CMK (cell line): ENCODE measurements around the gene PPP1CC.
A peak's percentile ranks its signal among the peaks of the same experiment; 100 is the strongest.
"Not testable (repeated sequence)": the region's sequence is repeated elsewhere in the genome, so short reads cannot be mapped to it uniquely, and the experiment has no call there.

ENCODE experiments used
- DNase-seq: peaks from one replicate; pipeline ENCODE4 v3.0.0-alpha.2; 2010; ENCODE audit warnings: low read depth

The PPP1CC gene

GRCh38 chr12:110742718-110743570 lies at the start of gene PPP1CC:
Gene PPP1CC, minus strand, starts transcription at chr12:110742891. Its CDS starts 184 bp downstream, at chr12:110742707.
- DNase-seq: peak; percentile 92

- no peak for DNase-seq
These were observed 48.9 kb upstream of the PPP1CC start for GRCh38 chr12:110791589-110791988.

GRCh38 chr12:110790301-110790700 lies 47.6 kb upstream of the PPP1CC start:
- DNase-seq: no peak

- DNase-seq: no peak
These were observed 43.3 kb upstream of the PPP1CC start for GRCh38 chr12:110786012-110786411.

- no peak for DNase-seq
These were observed 42.5 kb upstream of the PPP1CC start for GRCh38 chr12:110785240-110785639.

- DNase-seq: no peak
These were observed 40.2 kb upstream of the PPP1CC start for GRCh38 chr12:110782922-110783321.

GRCh38 chr12:110782094-110782493 lies 39.4 kb upstream of the PPP1CC start:
- DNase-seq: no peak

- no peak for DNase-seq
These were observed 37.8 kb upstream of the PPP1CC start for GRCh38 chr12:110780448-110780847.

GRCh38 chr12:110778833-110779577 lies 36.3 kb upstream of the PPP1CC start:
- DNase-seq: no peak

GRCh38 chr12:110776410-110776809 lies 33.7 kb upstream of the PPP1CC start:
- no peak for DNase-seq

GRCh38 chr12:110775997-110776396 lies 33.3 kb upstream of the PPP1CC start:
- DNase-seq: no peak

GRCh38 chr12:110774824-110775223 lies 32.1 kb upstream of the PPP1CC start:
- no peak for DNase-seq

GRCh38 chr12:110768960-110769359 lies 26.3 kb upstream of the PPP1CC start:
- DNase-seq: no peak

- DNase-seq: no peak
These were observed 25.2 kb upstream of the PPP1CC start for GRCh38 chr12:110767863-110768262.

- DNase-seq: no peak
These were observed 23.8 kb upstream of the PPP1CC start for GRCh38 chr12:110766311-110767154.

GRCh38 chr12:110765572-110765971 lies 22.9 kb upstream of the PPP1CC start:
- not testable (repeated sequence) for DNase-seq

- no peak for DNase-seq
These were observed 22.4 kb upstream of the PPP1CC start for GRCh38 chr12:110765111-110765510.

- DNase-seq: no peak
These were observed 20.9 kb upstream of the PPP1CC start for GRCh38 chr12:110763583-110763982.

- DNase-seq: no peak
These were observed 20.2 kb upstream of the PPP1CC start for GRCh38 chr12:110762891-110763290.

- no peak for DNase-seq
These were observed 17.5 kb upstream of the PPP1CC start for GRCh38 chr12:110760204-110760609.

GRCh38 chr12:110758922-110759321 lies 16.2 kb upstream of the PPP1CC start:
- no peak for DNase-seq

GRCh38 chr12:110756611-110757010 lies 13.9 kb upstream of the PPP1CC start:
- no peak for DNase-seq
